HEK293 (cell line): ENCODE measurements around the gene MAD2L1BP.

ENCODE experiments used
- PRDM4 ChIP-seq: fragments of 450-650 bp; formaldehyde crosslinking; IDR thresholded peaks from 2 replicates; pipeline ENCODE4 v1.5.1; 2017; ENCODE audit warnings: missing biosample characterization, missing genetic modification characterization
- ZBTB1 ChIP-seq: fragments of 450-650 bp; formaldehyde crosslinking; IDR thresholded peaks from 2 replicates; pipeline ENCODE4 v1.5.1; 2016; ENCODE audit warnings: missing biosample characterization, missing genetic modification characterization
- ZNF2 ChIP-seq: fragments of 450-650 bp; formaldehyde crosslinking; IDR thresholded peaks from 2 replicates; pipeline ENCODE4 v1.5.1; 2016; ENCODE audit warnings: missing biosample characterization, missing genetic modification characterization
- ZNF274 ChIP-seq, 2 experiments: fragments of 200-500 bp in 1 of 2; fragments of 450-650 bp in 1 of 2; sonication (Bioruptor generic) in 1 of 2; formaldehyde crosslinking in 1 of 2; IDR thresholded peaks; 2 replicates each; pipeline versions ENCODE4 v1.5.1 to v1.6.1; 2014 to 2016; ENCODE audit warnings: borderline replicate concordance in 1 of 2, inconsistent platforms in 1 of 2, low read length in 1 of 2, missing biosample characterization in 1 of 2, missing genetic modification characterization in 1 of 2
- ZNF280C ChIP-seq: fragments of 450-650 bp; formaldehyde crosslinking; IDR thresholded peaks from 2 replicates; pipeline ENCODE4 v1.5.1; 2016; ENCODE audit warnings: missing biosample characterization, missing genetic modification characterization
- ZNF433 ChIP-seq: fragments of 450-650 bp; formaldehyde crosslinking; IDR thresholded peaks from 2 replicates; pipeline ENCODE4 v1.5.1; 2016; ENCODE audit warnings: missing biosample characterization, missing genetic modification characterization, low read depth
- ZNF514 ChIP-seq: fragments of 450-650 bp; formaldehyde crosslinking; IDR thresholded peaks from 2 replicates; pipeline ENCODE4 v1.5.1; 2016; ENCODE audit warnings: missing biosample characterization, missing genetic modification characterization

- TF ChIP-seq ZNF2 (tag by site-specific recombination): 0 out of 2 replicates have a peak, but pooled peaks have one; percentile 61
- TF ChIP-seq ZNF280C (tag by site-specific recombination): no peak
- no peak for TF ChIP-seq ZNF514 (tag by site-specific recombination)
- no peak; the same call in 1 of the 2 replicates for TF ChIP-seq PRDM4 (tag by site-specific recombination)
- peak; percentile 90; the same call in 1 of the 2 replicates for TF ChIP-seq ZBTB1 (tag by site-specific recombination)
- TF ChIP-seq ZNF274 (IDR thresholded peaks at IDR 0.05; ENCODE audit: low read length): no peak
- no peak for TF ChIP-seq ZNF274 (tag by site-specific recombination; IDR thresholded peaks at IDR 0.05; ENCODE audit: borderline replicate concordance)
- TF ChIP-seq ZNF433 (tag by site-specific recombination): no peak
These were observed at the start of gene MAD2L1BP for GRCh38 chr6:43635387-43636307.
